GM12872 (cell line): ENCODE results near the gene SPG7.

Experiments
- CTCF ChIP-seq: IDR thresholded peaks from 3 replicates; pipeline ENCODE4 v1.5.1; 2011; ENCODE audit warnings: low read depth, mild to moderate bottlenecking, low read length, moderate library complexity; ENCODE audit not compliant: insufficient read depth

Gene SPG7

GRCh38 chr16:89599902-89600301 is 91.7 kb downstream of the SPG7 start:
- TF ChIP-seq CTCF = no peak

- no peak for TF ChIP-seq CTCF
These were observed 92.2 kb downstream of the SPG7 start for GRCh38 chr16:89600427-89600826.

GRCh38 chr16:89600956-89601355 is 92.8 kb downstream of the SPG7 start:
- TF ChIP-seq CTCF = no peak

- TF ChIP-seq CTCF = no peak
These were observed 93.7 kb downstream of the SPG7 start for GRCh38 chr16:89601906-89602272.

- no peak for TF ChIP-seq CTCF
These were observed 94.2 kb downstream of the SPG7 start for GRCh38 chr16:89602273-89602951.

GRCh38 chr16:89602952-89603590 is 94.9 kb downstream of the SPG7 start:
- no peak for TF ChIP-seq CTCF

- no peak for TF ChIP-seq CTCF
These were observed 96.6 kb downstream of the SPG7 start for GRCh38 chr16:89604764-89605163.
